T-helper 17 cell (primary cell): Measurements from ENCODE around the gene RPL37. TPM values are rescaled to one million over a fixed set of nuclear protein-coding genes. Genes with fewer than 3 reads are reported as not detected.
A peak's percentile ranks its signal among the peaks of the same experiment; 100 is the strongest.
"Not testable (repeated sequence)": the region's sequence is repeated elsewhere in the genome, so short reads cannot be mapped to it uniquely, and the experiment has no call there.

Source experiments
- ATAC-seq: fragments of 150-1000 bp; cut with Tn5 transposase; 2 replicates; pipeline ENCODE4 v1.10.0; 2021; ENCODE audit warnings: mild to moderate bottlenecking, moderate library complexity
- DNase-seq, 3 donors: peaks; one replicate each; pipeline versions ENCODE4 v3.0.0 to v3.0.0-alpha.2; 2020 to 2021
- H3K9me3 ChIP-seq: one replicate; pipeline ENCODE4 v1.7.0; 2013; ENCODE audit warnings: low read length, mild to moderate bottlenecking; ENCODE audit not compliant: control insufficient read depth, poor library complexity, severe bottlenecking
- H3K27ac Mint-ChIP-seq: one replicate; pipeline ENCODE4 v1.8.0; 2022; ENCODE audit warnings: mild to moderate bottlenecking, moderate library complexity, mixed read lengths
- H3K27me3 Mint-ChIP-seq: one replicate; pipeline ENCODE4 v1.8.0; 2022; ENCODE audit warnings: mixed read lengths
- H3K36me3 Mint-ChIP-seq: one replicate; pipeline ENCODE4 v1.8.0; 2022; ENCODE audit warnings: low read depth, mixed read lengths
- H3K4me1 Mint-ChIP-seq: one replicate; pipeline ENCODE4 v1.8.0; 2022; ENCODE audit warnings: mild to moderate bottlenecking, mixed read lengths
- H3K4me3 Mint-ChIP-seq: one replicate; pipeline ENCODE4 v1.8.0; 2022; ENCODE audit warnings: mild to moderate bottlenecking, moderate library complexity, mixed read lengths
- total RNA-seq, 4 donors: library from RNA in 2 of 4; stranded (reverse) in 2 of 4; gene quantifications; one replicate each; pipeline ENCODE4 v1.2.3 and lab custom pipeline; 2022 to 2026

Gene RPL37
- total RNA-seq, 2 donors from 2014 or later, result 2,267 to 2,325 TPM

DNA sequence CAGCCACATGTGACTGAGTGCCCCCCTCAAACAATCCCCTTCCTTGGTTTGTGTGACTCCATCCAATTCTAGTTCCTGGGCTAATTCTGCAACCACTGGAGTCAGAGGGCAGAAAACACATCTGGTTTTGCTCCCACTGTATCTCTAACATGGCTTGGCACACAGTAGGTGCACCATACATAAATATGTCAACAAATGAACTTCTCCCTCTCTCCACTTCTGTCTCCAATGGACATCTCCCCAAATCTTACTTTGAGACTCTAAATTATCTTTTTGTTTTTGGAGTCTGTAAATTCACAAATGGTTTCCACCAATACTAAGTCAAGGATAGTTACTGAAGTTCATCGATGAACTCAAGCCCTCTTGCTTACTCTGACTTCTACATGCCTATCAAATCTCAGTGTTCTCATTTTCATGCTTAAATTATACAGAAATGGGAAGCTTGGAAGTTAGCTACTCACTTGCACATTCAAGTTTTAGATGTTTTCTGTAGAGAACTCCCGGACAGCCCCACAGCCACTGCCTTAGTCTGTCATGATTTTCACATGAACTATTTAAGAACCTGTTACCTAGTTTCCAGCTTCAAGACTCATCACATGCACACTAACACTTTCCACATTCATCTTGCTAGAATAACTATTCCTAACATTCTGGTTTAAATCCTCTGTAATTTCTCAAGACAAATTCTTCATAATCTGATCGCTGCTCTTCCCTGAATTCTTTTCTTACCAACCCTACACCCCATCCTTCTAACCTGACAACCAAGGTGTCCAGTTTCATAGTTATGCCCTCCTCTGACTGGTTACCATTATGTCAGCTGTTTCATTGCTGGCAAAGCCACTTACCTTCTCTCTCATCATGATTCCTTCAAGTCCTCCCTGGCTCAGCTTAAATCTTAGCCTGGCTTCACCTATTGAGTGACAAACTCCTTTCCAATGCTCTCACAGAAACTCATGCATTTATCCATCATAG, 6.0 kb downstream of the RPL37 start:
- Mint-ChIP-seq H3K36me3 (peaks cover 23% of the 10 kb centered on the region), H3K27me3 (no peaks in the 10 kb centered on the region), H3K4me3 (no peak overlapping the region), H3K4me1 (peaks cover 43% of the 10 kb centered on the region), H3K27ac (peak overlapping the region; percentile 87)
- ATAC-seq (no peak), DNase-seq (no peak)
- peaks cover 1% of the 10 kb centered on the region for H3K9me3 ChIP-seq

DNA sequence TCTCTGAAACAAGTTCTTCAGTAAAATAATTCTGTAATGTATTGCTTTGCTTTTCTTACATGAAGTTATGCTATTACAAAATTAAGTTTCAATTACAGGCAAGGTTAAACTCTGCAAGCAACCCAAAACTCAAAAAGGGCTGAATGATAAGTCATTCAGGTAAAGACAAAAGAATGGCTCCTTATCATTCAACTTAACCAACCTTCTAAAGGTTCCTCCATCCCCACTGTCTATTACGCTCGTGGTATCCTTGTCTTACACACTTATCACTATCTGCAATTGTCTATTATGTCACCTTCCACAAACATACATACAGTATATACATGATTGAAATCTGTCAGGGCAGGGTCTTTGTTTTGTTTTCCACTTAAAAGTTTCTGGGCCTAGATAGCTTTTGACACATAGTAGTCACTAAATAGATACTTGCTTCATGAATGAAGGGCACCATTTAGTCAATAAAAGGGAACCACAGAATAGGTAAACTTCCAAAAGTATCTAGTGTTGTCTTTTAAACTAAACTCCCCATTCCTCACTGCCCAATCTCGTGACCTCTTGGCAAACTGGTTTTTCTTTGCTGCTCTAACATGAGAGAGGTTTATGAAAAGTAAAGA, 6.9 kb downstream of the RPL37 start:
- peaks cover 23% of the 10 kb centered on the region for H3K36me3 Mint-ChIP-seq
- H3K27ac Mint-ChIP-seq, result peak overlapping the region; percentile 87
- H3K4me3 Mint-ChIP-seq, result no peak overlapping the region
- H3K9me3 ChIP-seq, result no peaks in the 10 kb centered on the region
- H3K4me1 Mint-ChIP-seq, result peaks cover 38% of the 10 kb centered on the region
- no peaks in the 10 kb centered on the region for H3K27me3 Mint-ChIP-seq
- DNase-seq (no peak), ATAC-seq (no peak)

- H3K27me3 Mint-ChIP-seq, result no peaks in the 10 kb centered on the region
- ATAC-seq (no peak), DNase-seq (no peak)
- peaks cover 23% of the 10 kb centered on the region for H3K36me3 Mint-ChIP-seq
- H3K27ac Mint-ChIP-seq, result peak overlapping the region; percentile 87
- peaks cover 32% of the 10 kb centered on the region for H3K4me1 Mint-ChIP-seq
- no peak overlapping the region for H3K4me3 Mint-ChIP-seq
- H3K9me3 ChIP-seq, result no peaks in the 10 kb centered on the region
These were observed 7.6 kb downstream of the RPL37 start for GRCh38 chr5:40827188-40827977.

DNA sequence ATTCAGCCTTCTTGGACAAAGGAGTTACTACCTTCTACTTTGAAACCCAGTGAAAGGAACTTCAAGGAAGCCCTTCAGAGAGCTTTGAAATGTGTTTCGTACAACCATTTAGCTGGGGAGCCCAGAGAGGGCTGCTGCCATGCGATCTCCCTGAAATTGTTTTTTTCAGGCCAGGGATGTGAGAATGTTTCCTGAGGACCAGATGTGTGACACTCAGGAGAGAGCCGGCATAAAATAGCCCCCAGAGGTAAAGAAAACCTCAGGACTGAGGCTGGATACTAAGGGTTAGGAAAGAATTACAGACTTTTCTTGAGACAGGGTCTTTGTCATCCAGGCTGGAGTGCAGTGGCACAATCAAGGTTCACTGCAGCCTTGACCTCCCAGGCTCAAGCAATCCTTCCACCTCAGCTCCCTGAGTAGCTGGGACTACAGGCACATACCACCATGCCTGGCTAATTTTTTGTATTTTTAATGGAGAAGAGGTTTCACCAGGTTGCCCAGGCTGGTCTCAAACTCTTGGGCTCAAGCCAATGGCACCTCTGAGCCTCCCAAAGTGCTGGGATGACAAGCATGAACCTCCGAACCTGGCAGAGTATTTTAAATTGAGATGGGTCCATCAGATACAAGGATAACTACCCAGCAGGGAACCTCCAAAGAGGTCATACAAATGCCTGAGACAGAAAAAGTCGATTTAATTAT, 8.4 kb downstream of the RPL37 start:
- H3K4me1 Mint-ChIP-seq, result peaks cover 26% of the 10 kb centered on the region
- peak overlapping the region; percentile 87 for H3K27ac Mint-ChIP-seq
- no peak overlapping the region for H3K4me3 Mint-ChIP-seq
- H3K36me3 Mint-ChIP-seq, result peaks cover 18% of the 10 kb centered on the region
- no peaks in the 10 kb centered on the region for H3K9me3 ChIP-seq
- DNase-seq, result no peak
- H3K27me3 Mint-ChIP-seq, result no peaks in the 10 kb centered on the region
- no peak for ATAC-seq

- H3K9me3 ChIP-seq, H3K27me3 Mint-ChIP-seq, H3K4me3 Mint-ChIP-seq, DNase-seq, ATAC-seq, H3K27ac Mint-ChIP-seq: not testable (repeated sequence)
- peaks cover 23% of the 10 kb centered on the region for H3K4me1 Mint-ChIP-seq
- H3K36me3 Mint-ChIP-seq, result peaks cover 17% of the 10 kb centered on the region
These were observed 9.5 kb downstream of the RPL37 start for GRCh38 chr5:40825461-40826043.

DNA sequence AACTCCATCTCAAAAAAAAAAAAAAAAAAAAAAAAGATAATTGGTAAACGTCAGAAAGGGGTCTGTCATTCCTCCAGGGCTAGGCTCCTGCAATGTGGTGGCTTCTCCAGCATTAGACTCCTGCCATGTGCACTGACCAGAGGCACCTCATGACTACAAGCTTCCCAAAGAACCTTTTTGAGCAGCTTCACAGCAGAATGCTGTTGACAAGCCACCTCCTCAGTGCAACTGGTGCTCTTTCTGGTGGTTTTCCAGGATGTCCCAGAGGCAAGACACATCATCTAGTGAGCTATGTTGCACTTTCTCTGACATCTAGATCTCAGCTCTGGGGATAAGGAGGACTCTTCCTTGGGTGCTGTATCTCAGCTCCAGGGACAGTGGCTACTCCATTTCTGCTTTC, 11.6 kb downstream of the RPL37 start:
- H3K27me3 Mint-ChIP-seq, result no peaks in the 10 kb centered on the region
- H3K27ac Mint-ChIP-seq, result no peak overlapping the region
- no peak for DNase-seq
- H3K4me1 Mint-ChIP-seq, result peaks cover 11% of the 10 kb centered on the region
- peaks cover 8% of the 10 kb centered on the region for H3K36me3 Mint-ChIP-seq
- ATAC-seq, result no peak
- no peak overlapping the region for H3K4me3 Mint-ChIP-seq
- no peaks in the 10 kb centered on the region for H3K9me3 ChIP-seq

- DNase-seq (no peak), ATAC-seq (no peak)
- H3K36me3 Mint-ChIP-seq, result no peaks in the 10 kb centered on the region
- H3K27ac Mint-ChIP-seq, result no peak overlapping the region
- H3K4me1 Mint-ChIP-seq, result no peaks in the 10 kb centered on the region
- no peaks in the 10 kb centered on the region for H3K27me3 Mint-ChIP-seq
- H3K4me3 Mint-ChIP-seq, result no peak overlapping the region
- H3K9me3 ChIP-seq, result no peaks in the 10 kb centered on the region
These were observed 21.2 kb downstream of the RPL37 start for GRCh38 chr5:40813698-40814281.

DNA sequence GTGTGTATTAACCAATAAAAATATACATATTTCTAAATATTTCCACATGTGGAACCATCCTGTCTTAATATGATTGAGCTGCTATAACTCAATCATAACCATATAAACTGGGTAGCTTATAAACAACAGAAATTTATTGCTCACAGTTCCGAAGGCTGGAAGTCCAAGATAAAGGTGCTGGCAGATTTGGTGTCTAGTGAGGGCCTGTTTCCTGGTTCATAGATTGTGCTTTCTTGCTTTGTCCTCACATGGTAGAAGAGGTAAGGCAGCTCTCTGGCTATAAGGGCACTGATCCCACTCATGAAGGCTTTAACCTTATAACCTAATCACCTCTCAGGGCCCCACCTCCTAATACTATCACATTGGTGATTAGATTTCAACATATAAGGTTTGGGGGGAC, 22.9 kb downstream of the RPL37 start:
- Mint-ChIP-seq H3K4me3 (no peak overlapping the region), H3K27me3 (no peaks in the 10 kb centered on the region), H3K36me3 (no peaks in the 10 kb centered on the region), H3K4me1 (peaks cover 2% of the 10 kb centered on the region), H3K27ac (peak overlapping the region; percentile 39)
- no peaks in the 10 kb centered on the region for H3K9me3 ChIP-seq
- no peak for DNase-seq
- no peak for ATAC-seq

DNA sequence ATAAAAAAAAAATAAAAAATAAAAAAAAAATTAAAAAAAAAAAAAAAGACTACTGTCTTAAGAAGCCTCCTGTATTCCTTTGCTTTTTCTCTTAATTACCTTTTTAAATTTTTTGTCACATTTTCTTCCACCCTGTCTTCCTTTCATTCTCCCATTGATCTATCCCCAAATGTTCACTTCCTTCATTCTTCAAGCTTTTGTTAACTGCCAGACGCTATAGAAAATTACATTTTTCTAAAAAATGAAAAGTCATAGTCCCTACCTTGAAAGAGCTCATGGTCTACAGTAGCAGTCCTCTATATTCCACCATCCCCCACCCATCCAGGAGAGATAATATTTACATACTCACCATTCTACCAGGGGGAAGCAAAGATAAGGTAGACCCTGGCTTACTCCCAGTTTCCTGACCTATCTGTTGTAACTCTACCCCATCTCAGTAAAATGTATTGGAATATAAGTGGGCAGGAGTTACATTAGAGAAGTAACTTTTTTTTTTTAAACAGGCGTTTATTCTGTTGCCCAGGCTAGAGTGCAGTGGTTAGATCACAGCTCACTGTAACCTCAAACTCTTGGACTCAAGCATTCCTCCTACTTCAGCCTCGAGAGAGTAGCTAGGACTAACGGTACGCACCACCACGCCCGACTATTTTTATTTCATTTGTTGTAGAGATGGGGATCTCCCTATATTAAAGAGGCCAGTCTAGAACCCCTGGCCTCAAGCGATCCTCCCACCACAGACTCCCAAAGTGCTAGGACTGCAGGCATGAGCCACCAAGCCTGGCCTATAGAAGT, 33.1 kb downstream of the RPL37 start:
- H3K4me1 Mint-ChIP-seq, result peaks cover 2% of the 10 kb centered on the region
- H3K27ac Mint-ChIP-seq, result no peak overlapping the region
- no peak overlapping the region for H3K4me3 Mint-ChIP-seq
- no peak for DNase-seq
- H3K9me3 ChIP-seq, result no peaks in the 10 kb centered on the region
- no peak for ATAC-seq
- no peaks in the 10 kb centered on the region for H3K27me3 Mint-ChIP-seq
- H3K36me3 Mint-ChIP-seq, result peaks cover 2% of the 10 kb centered on the region

DNA sequence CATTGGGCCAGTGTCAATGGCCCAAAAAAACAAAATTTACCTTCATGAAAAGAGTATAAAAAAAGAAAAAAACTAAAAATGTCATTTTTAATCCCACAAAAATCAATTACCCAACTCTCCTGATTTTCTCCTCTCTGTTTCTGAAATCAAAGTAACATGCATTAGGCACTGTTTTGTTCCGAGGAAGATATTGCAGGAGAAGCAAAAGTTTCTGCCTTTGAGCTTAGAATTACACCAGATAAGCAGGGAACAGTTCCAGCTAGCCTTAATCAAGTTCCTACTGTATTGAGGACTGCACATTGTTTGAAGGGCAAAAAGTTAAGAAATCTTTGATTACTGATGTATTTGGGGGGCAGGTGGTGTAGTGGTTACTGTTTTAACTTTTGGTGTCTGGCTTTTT, 35.8 kb downstream of the RPL37 start:
- no peaks in the 10 kb centered on the region for H3K27me3 Mint-ChIP-seq
- ATAC-seq, result no peak
- DNase-seq, result no peak
- no peaks in the 10 kb centered on the region for H3K9me3 ChIP-seq
- peak overlapping the region; percentile 80 for H3K27ac Mint-ChIP-seq
- H3K36me3 Mint-ChIP-seq, result peaks cover under 1% of the 10 kb centered on the region
- peak overlapping the region; percentile 92 for H3K4me3 Mint-ChIP-seq
- peaks cover 17% of the 10 kb centered on the region for H3K4me1 Mint-ChIP-seq

- no peak for ATAC-seq
- peak overlapping the region; percentile 92 for H3K4me3 Mint-ChIP-seq
- H3K9me3 ChIP-seq, result no peaks in the 10 kb centered on the region
- H3K27ac Mint-ChIP-seq, result peak overlapping the region; percentile 80
- no peak for DNase-seq
- H3K36me3 Mint-ChIP-seq, result peaks cover 3% of the 10 kb centered on the region
- no peaks in the 10 kb centered on the region for H3K27me3 Mint-ChIP-seq
- H3K4me1 Mint-ChIP-seq, result peaks cover 20% of the 10 kb centered on the region
These were observed 36.2 kb downstream of the RPL37 start for GRCh38 chr5:40798801-40799210.
